NCI-H510A treated with DMSO at 0.1 percent for 48 hours (cell line): ENCODE measurements around the gene ARHGAP28.
A peak's percentile ranks its signal among the peaks of the same experiment; 100 is the strongest.

ENCODE experiments used
- DNase-seq: peaks from one replicate; lab custom pipeline; 2025; lab: John Stamatoyannopoulos, UW

Gene ARHGAP28

GRCh38 chr18:6874315-6874714, 144.8 kb downstream of the ARHGAP28 start:
- no peak for DNase-seq

GRCh38 chr18:6875749-6876148, 146.2 kb downstream of the ARHGAP28 start:
- DNase-seq: no peak

- no peak for DNase-seq
Measured at GRCh38 chr18:6876641-6877041, 147.1 kb downstream of the ARHGAP28 start.

GRCh38 chr18:6877288-6877687, 147.8 kb downstream of the ARHGAP28 start:
- no peak for DNase-seq

GRCh38 chr18:6878556-6879297, 149.2 kb downstream of the ARHGAP28 start:
- no peak for DNase-seq

- DNase-seq: peak; percentile 58
Measured at GRCh38 chr18:6879508-6880195, 150.1 kb downstream of the ARHGAP28 start.

- no peak for DNase-seq
Measured at GRCh38 chr18:6881034-6881820, 151.7 kb downstream of the ARHGAP28 start.

GRCh38 chr18:6882401-6882800, 152.9 kb downstream of the ARHGAP28 start:
- DNase-seq: no peak

- no peak for DNase-seq
Measured at GRCh38 chr18:6885006-6885481, 155.5 kb downstream of the ARHGAP28 start.

- DNase-seq: peak; percentile 85
Measured at GRCh38 chr18:6885992-6886796, 156.7 kb downstream of the ARHGAP28 start.

- no peak for DNase-seq
Measured at GRCh38 chr18:6886797-6887330, 157.3 kb downstream of the ARHGAP28 start.

- no peak for DNase-seq
Measured at GRCh38 chr18:6891788-6892187, 162.3 kb downstream of the ARHGAP28 start.

- no peak for DNase-seq
Measured at GRCh38 chr18:6901286-6901926, 171.9 kb downstream of the ARHGAP28 start.

- no peak for DNase-seq
Measured at GRCh38 chr18:6917072-6917471, 187.6 kb downstream of the ARHGAP28 start.

- peak; percentile 88 for DNase-seq
Measured at GRCh38 chr18:6920099-6920955, 190.8 kb downstream of the ARHGAP28 start.

- DNase-seq: no peak
Measured at GRCh38 chr18:6921571-6921970, 192.1 kb downstream of the ARHGAP28 start.

GRCh38 chr18:6923220-6923619, 193.7 kb downstream of the ARHGAP28 start:
- no peak for DNase-seq

GRCh38 chr18:6927153-6927552, 197.6 kb downstream of the ARHGAP28 start:
- no peak for DNase-seq

- no peak for DNase-seq
Measured at GRCh38 chr18:6928359-6928758, 198.8 kb downstream of the ARHGAP28 start.
